Peyer's patch (tissue), 4 donors: ENCODE measurements around the gene WIZ. TPM values are rescaled to one million over a fixed set of nuclear protein-coding genes. Genes with fewer than 3 reads are reported as not detected.

Experiments
- DNase-seq, 3 donors: peaks; one replicate each; pipeline ENCODE4 v3.0.0-alpha.2; 2017 to 2019
- H3K27ac ChIP-seq, 4 donors: fragments of 200-600 bp; sonication (generic); one replicate each; pipeline ENCODE4 v1.5.1; 2016 to 2019
- H3K27me3 ChIP-seq, 2 donors: fragments of 200-600 bp; sonication (generic); one replicate each; pipeline ENCODE4 v1.5.1; 2019
- H3K36me3 ChIP-seq, 3 donors: fragments of 200-600 bp; sonication (generic); one replicate each; pipeline ENCODE4 v1.5.1; 2016 to 2019
- H3K4me1 ChIP-seq, 4 donors: fragments of 200-600 bp; sonication (generic); one replicate each; pipeline ENCODE4 v1.5.1; 2016 to 2019
- H3K4me3 ChIP-seq, 4 donors: fragments of 200-600 bp; sonication (generic); 1 replicate in 3 of 4; 2 replicates in 1 of 4; pipeline ENCODE4 v1.5.1; 2016 to 2019; ENCODE audit warnings: mild to moderate bottlenecking in 1 of 4
- H3K9me3 ChIP-seq, 4 donors: fragments of 200-600 bp; sonication (generic); one replicate each; pipeline ENCODE4 v1.5.1; 2016 to 2019; ENCODE audit warnings: mild to moderate bottlenecking in 1 of 4
- POLR2A ChIP-seq, 2 donors: fragments of 450-650 bp; IDR thresholded peaks; one replicate each; pipeline ENCODE4 v1.5.1; 2017; ENCODE audit warnings: antibody characterized with exemption in 2 of 2, mild to moderate bottlenecking in 2 of 2, moderate library complexity in 2 of 2
- total RNA-seq, 4 donors: library from RNA; depleted of rRNA; stranded (reverse); fragments of >200 nt; gene quantifications; one replicate each; pipeline ENCODE4 v1.1.0, GENCODE V29; 2016
- TF ChIP-seq, protein P1 (sequence below), 6 experiments: fragments of 450-650 bp in 4 of 6; fragments of 200-600 bp in 2 of 6; sonication (generic) in 1 of 6; IDR thresholded peaks; one replicate each; pipeline ENCODE4 v1.5.1; 2017 to 2019; ENCODE audit warnings: antibody characterized with exemption in 6 of 6, mild to moderate bottlenecking in 3 of 6, moderate library complexity in 1 of 6

WIZ gene
- total RNA-seq, 4 donors from 2014 or later = 25.4 to 45.2 (median 40.6) TPM

DNA sequence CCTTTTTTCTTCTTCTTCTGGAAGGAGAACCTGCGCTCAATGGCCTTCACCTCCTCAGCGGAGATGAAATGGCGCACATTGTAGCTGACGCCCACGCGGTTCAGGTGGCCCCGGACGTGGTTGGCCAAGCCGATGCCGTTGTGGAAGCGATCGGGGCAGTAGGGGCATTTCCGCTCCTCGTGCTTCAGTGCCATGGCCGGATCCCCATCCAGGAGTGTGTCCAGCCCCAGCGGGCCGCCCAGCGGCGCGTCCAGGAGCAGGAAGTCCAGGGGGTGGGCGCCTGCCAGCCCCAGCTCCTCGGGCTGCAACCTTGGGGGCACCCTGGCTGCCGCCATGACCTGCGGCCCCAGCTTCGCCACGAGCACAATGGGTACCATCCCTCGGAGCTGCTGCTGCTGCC is 11.2 kb downstream of the WIZ start:
- Histone ChIP-seq H3K9me3 (no peaks in the 10 kb centered on the region), H3K27me3 (no peaks in the 10 kb centered on the region), H3K4me3 (no peak overlapping the region), H3K4me1 (peaks cover 0 to under 1% (median 0%) of the 10 kb centered on the region in 4 donors), H3K27ac (no peak overlapping the region), H3K36me3 (no peaks in the 10 kb centered on the region)
- TF ChIP-seq, protein P1, sequence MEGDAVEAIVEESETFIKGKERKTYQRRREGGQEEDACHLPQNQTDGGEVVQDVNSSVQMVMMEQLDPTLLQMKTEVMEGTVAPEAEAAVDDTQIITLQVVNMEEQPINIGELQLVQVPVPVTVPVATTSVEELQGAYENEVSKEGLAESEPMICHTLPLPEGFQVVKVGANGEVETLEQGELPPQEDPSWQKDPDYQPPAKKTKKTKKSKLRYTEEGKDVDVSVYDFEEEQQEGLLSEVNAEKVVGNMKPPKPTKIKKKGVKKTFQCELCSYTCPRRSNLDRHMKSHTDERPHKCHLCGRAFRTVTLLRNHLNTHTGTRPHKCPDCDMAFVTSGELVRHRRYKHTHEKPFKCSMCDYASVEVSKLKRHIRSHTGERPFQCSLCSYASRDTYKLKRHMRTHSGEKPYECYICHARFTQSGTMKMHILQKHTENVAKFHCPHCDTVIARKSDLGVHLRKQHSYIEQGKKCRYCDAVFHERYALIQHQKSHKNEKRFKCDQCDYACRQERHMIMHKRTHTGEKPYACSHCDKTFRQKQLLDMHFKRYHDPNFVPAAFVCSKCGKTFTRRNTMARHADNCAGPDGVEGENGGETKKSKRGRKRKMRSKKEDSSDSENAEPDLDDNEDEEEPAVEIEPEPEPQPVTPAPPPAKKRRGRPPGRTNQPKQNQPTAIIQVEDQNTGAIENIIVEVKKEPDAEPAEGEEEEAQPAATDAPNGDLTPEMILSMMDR (IDR thresholded peaks at IDR 0.05) = no peak
- no peak for TF ChIP-seq POLR2A (IDR thresholded peaks at IDR 0.05)
- DNase-seq = no peak

DNA sequence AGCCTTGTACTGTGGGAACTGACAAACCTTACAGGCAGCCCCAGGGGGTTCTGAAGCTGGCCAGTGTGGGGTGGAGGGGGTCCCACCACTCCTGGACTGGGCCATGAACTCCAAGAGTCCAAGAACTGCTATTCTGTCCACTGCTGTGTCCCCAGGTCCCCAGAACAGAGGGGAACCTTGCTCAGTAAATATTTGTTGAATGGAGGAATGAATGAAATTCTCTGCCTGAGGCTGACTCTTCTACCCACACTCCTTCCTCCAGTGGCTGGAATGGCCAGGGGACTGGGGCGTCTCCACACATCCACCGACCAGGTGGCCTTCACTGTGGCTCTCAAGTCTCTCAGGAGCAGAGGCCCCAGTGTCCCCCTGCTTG is 11.6 kb downstream of the WIZ start:
- TF ChIP-seq POLR2A (IDR thresholded peaks at IDR 0.05) = no peak
- TF ChIP-seq, protein P1 (IDR thresholded peaks at IDR 0.05) = no peak
- DNase-seq = no peak
- no peaks in the 10 kb centered on the region for H3K27me3 ChIP-seq
- H3K36me3 ChIP-seq = no peaks in the 10 kb centered on the region
- H3K27ac ChIP-seq = no peak overlapping the region
- H3K4me1 ChIP-seq = peaks cover 0 to 5% (median 0%) of the 10 kb centered on the region in 4 donors
- H3K9me3 ChIP-seq = no peaks in the 10 kb centered on the region
- no peak overlapping the region for H3K4me3 ChIP-seq

DNA sequence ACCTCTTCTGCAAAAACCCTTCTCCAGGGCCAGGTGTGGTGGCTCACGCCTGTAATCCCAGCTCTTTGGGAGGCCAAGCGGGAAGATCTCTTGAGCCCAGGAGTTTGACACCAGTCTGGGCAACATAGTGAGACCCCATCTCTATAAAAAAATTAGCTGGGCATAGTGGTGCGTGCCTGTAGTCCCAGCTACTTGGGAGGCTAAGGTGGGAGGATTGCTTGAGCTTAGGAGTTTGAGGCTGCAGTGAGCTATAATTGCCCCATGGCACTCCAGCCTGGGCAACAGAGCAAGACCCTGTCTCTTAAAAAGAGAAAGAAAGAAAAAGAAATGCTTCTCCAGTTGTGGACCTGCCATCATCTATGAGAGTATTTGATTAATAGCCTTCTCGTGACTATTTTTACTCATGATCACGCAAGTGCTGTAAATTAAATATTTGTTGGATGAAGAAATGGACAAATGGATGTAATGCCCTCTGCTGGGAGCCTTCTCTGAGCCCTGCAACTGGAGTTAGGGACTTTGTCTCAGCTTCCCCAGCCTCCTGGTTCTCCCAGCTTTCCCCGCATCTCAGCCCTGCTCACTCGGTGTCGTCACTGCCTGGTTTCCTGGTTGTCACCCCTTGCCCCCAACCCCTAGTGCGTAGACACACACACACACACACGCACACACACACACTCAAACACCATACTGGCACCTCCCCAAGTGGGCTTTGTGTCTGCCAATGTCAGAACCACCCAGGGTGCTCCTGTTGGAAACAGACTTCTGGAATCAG is 12.2 kb downstream of the WIZ start:
- no peak for DNase-seq
- H3K27ac ChIP-seq = no peak overlapping the region
- no peaks in the 10 kb centered on the region for H3K36me3 ChIP-seq
- H3K27me3 ChIP-seq = no peaks in the 10 kb centered on the region
- no peak overlapping the region for H3K4me3 ChIP-seq
- TF ChIP-seq, protein P1 (IDR thresholded peaks at IDR 0.05) = peak in 2 of 6 experiments; percentile 11 to 14
- TF ChIP-seq POLR2A (IDR thresholded peaks at IDR 0.05) = no peak
- H3K4me1 ChIP-seq = peaks cover 0 to 5% (median 0%) of the 10 kb centered on the region in 4 donors
- H3K9me3 ChIP-seq = no peaks in the 10 kb centered on the region

DNA sequence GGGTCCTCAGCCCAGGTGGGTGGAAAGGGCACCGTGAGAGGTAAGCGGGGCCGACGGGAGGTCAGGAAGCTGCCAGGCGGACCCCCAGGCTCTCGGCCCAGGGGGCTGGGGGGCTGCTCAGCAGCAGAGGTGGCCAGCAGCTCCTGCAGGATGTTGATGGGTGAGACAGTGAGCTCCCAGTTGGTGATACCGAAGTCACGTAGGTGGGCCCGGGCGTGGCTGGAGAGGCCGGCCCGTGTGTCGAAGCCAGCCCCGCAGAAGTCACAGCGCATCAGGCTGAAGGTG is 13.0 kb downstream of the WIZ start:
- Histone ChIP-seq H3K27me3 (no peaks in the 10 kb centered on the region), H3K27ac (no peak overlapping the region), H3K4me3 (no peak overlapping the region), H3K4me1 (peaks cover 0 to 7% (median 2%) of the 10 kb centered on the region in 4 donors), H3K36me3 (no peaks in the 10 kb centered on the region), H3K9me3 (no peaks in the 10 kb centered on the region)
- no peak for TF ChIP-seq POLR2A (IDR thresholded peaks at IDR 0.05)
- TF ChIP-seq, protein P1 (IDR thresholded peaks at IDR 0.05) = no peak
- no peak for DNase-seq

DNA sequence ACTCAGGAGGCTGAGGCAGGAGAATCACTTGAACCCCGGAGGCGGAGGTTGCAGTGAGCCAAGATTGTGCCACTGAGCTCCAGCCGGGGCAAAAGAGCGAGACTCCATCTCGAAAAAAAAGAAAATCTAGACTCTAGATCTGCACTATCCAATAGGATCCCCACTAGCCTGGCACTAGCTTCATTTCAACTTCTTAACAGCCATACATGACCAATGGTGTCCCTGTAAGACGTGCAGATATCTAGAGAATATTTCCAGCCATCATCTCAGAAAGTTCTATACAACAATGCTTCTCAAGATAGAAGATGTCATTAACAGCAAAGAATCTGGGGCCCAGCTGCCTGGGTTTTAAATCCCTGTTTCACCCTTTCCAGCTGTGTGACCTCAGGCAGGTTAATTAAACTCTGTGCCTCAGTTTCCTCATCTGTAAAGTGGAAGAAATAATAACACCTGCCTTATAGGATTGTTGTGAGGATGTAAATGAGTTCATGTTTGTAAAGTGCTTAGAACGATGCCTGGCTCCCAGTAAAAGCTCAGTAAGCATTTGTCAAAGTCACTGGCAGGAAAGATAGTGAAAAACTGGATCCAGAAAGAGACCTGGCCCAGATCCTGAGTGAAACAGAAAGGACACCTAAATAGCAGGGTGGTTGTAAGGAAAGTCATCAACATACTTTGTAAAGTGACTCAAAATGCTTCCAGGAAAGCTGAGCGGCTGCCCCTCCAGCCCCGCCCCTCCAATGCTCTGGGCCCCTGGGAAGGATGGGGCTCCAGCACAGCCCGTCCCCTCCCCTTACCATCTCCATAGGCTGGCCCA is 13.5 kb downstream of the WIZ start:
- Histone ChIP-seq H3K9me3 (no peaks in the 10 kb centered on the region), H3K4me1 (peaks cover 0 to 12% (median 7%) of the 10 kb centered on the region in 4 donors), H3K27me3 (no peaks in the 10 kb centered on the region), H3K4me3 (no peak overlapping the region), H3K36me3 (no peaks in the 10 kb centered on the region), H3K27ac (no peak overlapping the region)
- no peak for DNase-seq
- TF ChIP-seq POLR2A (IDR thresholded peaks at IDR 0.05) = no peak
- TF ChIP-seq, protein P1 (IDR thresholded peaks at IDR 0.05) = no peak
